Occipital lobe (tissue), 2 donors: Measurements from ENCODE around the gene MFGE8. TPM values are rescaled to one million over a fixed set of nuclear protein-coding genes. Genes with fewer than 3 reads are reported as not detected.

Experiments
- DNase-seq: peaks from one replicate; lab custom pipeline; 2025; lab: John Stamatoyannopoulos, UW
- total RNA-seq: library from RNA; depleted of rRNA; stranded (reverse); fragments of >200 nt; gene quantifications from one replicate; pipeline ENCODE4 v1.2.3, GENCODE V29; 2014

Gene MFGE8
- total RNA-seq, 1 donor from 2014 or later: 15.9 TPM

DNA sequence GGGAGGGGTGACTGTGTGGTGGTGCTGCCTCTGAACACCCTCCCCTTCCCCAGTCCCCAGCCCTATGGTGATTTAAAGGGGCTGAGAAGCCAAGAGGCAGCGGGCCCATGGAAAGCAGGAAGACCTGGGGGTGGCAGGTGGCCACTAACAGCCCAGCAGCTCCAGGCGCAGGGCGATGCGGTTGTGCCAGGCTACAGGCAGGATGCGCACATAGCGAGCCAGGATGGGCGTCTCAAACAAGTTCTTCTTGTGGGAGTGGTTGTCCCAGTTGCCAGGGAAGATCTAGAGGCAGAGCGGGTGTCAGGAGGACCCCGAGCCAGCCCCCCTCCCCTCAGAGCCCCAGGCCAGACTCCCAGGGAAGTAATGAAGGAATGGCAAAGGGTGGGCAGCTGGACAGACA is 13.9 kb downstream of the MFGE8 start:
- DNase-seq: no peak

DNA sequence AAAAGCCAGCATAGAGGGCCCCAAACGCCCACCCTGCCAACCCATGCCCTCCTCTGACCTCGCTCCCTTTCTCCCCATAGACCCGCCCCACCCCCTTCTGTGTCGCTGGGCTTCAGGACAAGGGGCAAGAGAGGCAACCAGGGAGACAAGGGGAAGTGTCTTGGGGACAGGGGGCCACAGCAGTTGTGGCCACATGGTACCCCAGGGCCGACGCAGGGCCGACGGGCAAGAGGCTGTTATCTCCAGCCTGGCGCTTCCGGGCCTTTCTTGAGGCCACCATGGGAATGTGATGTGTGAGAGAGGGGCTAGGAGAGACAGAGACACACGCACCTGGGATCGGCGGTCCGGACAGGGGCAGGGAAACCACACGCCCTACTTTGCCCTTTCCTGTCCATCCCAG is 14.4 kb downstream of the MFGE8 start:
- DNase-seq: no peak

DNA sequence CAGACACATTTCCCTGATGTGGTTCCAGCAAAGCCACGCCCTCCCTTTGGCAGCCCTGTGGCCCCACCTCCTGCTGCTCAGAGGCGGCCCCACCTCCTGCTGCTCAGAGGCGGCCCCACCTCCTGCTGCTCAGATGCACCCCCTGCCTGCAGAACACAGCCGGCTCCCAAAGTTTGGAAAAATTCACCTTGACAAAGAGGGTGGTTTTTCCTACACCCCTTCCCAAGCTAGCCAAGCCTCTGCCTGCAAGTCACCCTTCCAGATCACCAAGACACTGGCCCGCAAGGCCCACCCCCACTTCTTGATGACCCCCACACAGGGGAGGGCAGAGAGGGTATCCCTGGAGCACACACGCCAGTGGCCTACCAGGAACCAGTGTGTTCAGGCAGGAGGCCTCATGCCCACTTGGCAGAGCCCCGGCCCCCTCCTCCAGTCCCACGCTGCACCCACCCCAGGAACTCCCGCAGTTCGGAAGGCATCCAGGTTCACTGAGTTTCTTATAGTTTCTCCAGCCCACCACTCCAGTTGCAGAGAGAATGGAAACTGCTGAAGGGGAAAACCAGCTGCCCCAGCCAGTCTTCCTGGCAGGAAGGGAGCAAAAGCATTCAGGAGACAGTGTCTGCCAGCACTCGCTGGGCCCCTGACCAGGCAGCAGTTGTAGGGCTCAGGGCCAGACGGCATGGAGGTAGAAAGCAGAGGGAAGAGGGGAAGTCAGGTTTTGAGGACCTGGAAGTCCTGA is 15.6 kb downstream of the MFGE8 start:
- peak; percentile 34 for DNase-seq

DNA sequence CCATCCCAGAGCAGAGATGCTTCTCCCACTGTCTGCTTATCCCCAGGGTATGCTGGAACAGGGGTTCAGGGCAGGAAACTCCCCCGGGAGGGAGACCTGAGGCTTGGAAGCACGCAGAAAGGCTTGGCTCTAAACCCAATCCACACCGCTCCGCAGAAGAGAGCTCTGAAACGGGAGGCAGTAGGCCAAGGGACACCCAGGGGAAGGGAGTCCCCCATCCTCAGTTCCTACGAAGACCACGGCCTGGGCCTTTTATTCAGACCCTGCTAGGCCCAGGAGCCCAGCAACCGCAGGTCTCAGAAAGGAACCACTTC is 16.1 kb downstream of the MFGE8 start:
- no peak for DNase-seq

DNA sequence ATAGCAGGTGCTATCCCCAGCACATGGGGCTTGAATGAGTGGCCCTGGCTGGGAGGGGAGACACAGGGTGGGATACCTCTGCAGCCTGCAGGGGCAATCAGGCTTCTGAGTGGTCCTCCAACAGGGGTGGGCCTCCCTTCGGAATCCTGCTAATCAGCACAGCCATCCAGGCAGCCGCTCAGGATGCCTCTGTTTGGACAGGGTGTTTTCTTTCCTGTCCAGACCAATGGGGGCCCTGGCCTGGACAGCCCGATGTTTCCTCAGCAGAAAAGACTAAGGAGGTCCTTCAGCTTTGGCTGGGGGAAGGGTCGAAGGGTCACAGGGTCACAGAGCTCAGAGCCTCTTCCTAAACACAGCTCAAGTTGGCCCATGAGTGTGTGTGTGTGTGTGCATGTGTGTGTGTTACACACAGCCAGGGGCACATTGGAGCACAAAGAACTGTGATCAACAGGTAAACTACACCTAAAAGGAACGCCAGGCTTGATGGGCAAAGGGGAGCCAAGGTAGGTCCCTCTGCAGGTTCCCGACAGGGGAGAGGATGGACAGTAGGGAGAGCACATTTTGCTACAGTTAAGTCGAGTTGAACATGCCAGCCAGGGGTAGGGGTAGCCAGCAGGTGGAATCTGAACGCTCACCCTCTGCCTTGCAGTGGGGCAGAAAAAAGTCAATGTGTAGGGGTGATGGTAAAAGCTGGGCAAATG is 16.7 kb downstream of the MFGE8 start:
- DNase-seq: no peak

DNA sequence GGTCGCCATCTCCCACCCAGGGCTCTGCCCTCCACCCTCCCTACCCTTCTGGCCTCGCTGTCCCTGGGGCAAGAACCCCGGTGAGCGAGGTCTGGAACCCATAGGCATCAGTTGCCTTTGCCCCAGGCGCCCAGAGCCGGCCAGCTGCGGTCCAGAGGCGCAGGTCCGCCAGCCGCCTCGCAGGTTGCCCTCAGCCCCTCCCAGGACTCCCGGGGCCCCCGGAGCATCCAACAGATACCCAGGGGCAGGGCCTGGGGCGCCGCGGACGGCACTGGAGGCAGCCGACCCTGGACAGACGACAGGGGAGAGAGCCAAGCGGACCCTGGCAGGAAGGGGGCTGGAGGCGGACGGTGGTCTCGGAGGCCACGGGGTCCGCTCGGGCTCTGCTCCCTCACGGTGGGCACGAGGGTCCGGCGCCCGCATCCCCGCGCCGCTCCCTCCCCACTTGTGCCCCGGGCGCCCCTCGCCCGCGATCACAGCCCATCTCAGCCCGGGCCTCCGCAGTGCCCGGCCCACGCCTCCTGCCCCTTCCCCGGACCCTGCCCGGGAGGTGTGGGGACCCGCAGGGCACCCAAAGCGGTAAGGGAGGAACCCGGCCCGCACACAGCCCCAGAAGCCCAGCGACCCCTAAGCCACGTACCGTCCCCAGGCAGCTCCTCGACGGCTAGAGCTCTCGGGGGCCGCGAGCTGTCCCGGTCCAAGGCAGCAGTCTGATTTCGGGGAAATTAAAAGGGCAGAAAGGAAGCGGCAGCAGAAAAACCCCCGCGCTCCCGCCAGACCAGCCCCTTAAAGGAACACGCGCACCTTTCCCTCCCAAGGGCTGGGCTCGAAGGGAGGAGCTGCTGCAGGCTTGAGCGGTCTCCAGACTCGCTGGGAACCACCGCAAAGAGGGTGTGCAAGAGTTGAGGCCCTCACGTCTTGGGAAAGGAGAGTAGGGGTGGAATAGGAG is 18.1 kb downstream of the MFGE8 start, which contains the start of gene HAPLN3:
HAPLN3 (minus strand) TSS at position 726 of the 949 bp plus-strand sequence. CDS start 8,246 bp downstream, outside the sequence.
- no peak for DNase-seq

DNA sequence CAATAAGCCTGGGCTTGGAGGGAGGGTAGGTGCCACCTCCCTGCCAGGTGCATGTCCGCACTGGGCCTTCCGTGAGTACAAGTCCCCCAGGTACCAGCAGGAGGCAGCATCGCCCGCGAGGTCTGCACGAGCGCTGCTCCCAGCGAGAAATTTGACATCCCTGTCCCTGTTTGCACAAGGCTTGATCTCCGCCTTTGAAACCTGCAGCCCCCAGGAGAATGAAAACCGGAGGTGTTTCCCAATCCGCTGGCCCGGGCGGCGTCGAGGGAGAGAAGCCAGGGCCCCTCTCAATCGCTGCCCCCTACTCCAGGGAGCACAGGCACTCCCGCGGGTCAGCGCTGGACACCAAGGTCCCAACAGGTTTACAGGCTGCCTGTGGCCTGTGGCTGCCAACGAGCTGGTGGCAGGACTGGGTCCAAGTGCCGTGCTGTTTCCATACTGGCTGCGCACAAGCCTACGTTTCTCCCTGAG is 18.8 kb downstream of the MFGE8 start:
- no peak for DNase-seq

DNA sequence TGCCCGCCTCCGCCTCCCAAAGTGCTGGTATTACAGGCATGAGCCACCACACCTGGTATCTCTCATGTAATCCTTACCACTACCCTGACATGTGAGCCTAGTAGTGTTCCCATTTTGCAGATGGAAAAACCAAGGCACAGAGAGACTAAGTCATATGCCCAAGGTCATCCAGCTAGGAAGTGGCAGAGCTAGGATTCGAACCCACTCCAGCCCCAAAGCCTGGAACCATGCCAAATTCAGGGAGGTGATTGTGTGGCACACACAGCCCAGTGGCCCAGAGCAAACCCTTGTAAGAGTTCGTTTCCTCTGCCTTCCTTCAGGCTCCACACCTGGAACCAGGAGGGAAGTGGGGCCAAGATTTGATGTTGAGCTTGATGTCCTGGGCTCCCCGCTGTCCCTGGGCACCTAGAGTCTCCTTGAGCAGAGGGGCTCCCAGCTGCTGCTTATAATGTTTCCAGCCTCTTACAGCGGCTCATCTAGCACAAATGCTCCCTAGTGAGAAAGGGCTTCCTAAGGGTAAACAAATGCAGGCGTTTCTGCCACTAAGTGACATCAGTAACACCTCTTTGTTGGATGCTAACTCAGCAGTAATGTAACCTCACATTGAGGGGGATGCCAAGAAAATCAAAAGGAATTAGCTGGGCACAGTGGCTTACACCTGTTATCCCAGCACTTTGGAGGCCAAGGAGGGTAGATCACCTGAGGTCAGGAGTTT is 21.5 kb downstream of the MFGE8 start:
- no peak for DNase-seq

DNA sequence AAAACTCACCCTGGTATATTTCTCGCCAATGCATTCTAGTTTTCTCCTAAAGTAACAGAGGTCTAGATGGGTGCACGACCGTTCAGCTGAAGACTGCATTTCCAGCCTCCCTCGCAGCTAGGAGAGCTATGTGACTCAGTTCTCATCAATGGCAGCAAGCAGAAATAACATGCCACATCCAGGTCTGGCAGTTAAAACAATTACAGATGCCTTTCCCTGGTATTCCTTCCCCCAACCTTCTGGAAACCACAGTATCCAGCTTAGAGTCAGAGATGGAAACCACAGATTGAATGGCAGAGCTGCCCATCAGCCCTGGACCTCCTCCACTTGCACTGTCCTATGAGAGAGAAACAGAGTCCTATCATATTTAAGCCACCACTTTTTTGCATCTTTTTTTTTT is 22.7 kb downstream of the MFGE8 start:
- DNase-seq: no peak

DNA sequence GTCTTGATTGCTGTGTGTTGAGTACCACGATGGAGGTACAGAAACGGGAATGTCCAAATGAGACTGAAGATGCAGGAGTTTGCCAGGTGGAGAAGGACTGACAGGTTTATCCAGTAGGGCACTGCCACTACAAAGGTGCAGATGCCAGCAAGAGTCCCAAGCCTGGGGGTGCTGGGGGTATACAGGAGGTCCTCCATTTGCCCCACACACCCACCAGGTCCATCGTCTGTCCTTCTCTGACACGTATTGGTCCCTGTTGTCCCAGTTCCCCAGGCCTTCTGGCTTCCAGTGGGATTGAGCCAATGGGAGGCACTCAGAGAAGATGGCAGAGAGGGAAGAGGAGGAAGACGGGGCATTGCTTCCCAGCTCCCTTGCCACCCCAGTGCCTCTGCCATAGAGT is 24.5 kb downstream of the MFGE8 start:
- no peak for DNase-seq

DNA sequence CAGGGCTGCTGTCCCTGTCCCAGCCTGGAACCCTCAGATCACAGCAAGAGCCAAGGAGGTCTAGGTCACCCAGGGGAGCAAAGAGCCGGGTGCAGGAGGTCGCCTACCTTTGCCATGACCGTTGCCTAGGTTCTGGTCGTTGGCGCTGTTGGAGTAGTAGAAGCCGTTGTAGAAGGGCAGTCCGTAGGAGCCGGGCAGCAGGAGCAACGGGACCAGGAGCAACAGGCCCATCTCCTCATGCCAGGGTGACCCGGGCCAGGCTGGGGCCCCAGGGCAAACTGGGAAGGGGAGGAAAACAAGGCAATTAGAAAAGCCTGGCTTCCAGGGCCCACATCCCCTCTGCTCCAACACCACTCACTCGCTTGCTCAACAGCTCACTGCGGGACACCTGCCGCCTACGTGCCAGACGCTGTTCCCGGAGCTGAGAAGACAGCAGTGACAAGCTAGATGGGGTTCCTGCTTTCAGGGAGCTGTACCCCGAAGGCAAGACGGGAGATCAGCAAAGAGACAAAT is 26.1 kb downstream of the MFGE8 start:
- DNase-seq: no peak

DNA sequence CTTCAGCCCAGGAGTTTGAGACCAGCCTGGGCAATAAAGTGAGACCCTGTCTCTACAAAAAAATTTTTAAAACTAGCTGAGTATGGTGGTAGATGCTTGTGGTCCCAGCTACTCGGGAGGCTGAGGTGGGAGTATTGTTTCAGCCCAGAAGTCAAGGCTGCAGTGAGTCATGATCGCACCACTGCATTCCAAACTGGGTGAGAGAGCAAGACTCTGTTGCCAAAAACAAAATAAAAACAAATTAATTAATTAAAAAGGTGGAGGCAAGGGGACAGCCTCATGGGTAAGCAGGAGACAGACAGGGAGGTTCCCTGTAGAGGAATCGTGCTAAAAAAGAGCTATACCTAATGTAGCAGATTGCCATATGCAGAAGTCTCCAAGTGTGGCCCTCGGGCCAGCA is 30.4 kb downstream of the MFGE8 start:
- no peak for DNase-seq

DNA sequence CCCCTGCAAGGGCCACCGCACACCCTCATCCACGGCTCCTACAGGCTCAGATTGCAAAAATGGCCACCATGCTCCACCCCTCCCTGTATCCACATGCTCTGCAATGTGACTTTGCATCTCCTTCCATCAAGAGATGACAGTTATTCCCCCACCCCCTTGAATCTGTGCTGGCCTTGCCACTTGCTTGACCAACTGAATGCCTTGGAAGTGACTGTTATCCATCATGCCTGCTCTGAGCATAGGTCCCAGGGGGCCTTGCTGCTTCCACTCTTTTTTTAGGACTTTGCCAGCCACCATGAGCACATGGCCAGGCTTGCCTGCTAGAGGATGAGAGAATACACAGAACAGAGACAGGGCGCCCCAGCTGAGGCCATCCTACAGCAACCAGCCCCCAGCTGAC is 31.4 kb downstream of the MFGE8 start:
- no peak for DNase-seq

DNA sequence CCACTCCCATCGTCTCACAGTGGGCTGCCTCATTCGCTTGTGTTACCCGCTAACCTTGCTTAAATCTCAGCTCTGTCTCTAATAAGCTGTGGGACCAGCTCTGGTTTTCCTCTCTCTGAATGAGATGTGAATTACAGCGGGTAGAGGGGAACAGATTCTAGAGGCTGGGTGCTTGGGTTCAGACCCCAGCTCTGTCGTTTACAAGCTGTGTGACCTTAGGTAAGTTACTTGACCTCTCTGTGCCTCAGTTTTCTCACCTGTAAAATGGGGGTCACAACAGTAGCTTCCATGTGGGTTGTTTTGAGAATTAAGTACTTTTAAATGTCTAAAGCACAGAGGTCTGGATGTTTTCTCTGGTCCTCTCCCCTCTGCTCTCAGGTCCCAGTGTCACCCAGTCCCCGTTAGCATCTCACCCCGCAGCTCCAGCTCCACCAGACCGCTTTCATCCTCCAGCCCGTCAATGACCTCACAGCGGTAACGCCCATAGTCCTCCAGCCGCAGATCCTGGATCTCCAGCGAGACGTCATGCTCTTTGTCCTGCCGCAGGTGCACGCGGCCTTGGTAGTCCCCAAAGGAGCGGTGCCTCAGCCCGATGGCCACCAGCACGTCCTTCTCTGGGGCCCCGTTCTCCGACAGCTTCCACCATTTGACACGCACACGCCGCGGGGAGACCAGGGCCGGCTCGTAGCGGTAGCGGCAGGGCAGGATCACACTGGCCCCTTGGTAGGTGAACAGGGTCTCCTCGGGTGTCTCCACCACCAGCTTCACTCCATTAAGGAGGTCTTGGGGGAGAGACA is 32.0 kb downstream of the MFGE8 start:
- DNase-seq: no peak

DNA sequence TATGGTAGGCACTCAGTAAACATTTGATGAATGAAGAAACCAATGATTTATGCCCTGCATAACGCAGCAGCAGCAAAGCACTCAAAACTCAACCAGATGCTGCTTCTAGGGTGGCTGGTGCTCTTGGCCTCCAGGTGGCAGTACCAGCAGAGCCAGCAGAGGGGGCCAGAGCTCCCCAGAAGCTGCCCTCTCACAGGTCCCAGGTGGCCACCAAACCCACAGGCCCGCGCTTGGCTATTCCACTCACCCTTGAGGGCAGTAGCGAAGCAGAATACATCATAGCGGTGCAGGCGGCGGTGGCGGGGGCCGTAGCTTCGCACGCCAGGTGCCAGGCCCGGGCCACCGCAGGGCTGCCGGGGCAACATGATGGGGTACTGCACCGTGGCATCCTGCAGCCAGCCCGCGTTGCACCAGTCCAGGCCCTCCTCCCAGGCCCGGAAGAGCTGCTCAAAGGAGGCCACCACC is 34.4 kb downstream of the MFGE8 start:
- DNase-seq: no peak

DNA sequence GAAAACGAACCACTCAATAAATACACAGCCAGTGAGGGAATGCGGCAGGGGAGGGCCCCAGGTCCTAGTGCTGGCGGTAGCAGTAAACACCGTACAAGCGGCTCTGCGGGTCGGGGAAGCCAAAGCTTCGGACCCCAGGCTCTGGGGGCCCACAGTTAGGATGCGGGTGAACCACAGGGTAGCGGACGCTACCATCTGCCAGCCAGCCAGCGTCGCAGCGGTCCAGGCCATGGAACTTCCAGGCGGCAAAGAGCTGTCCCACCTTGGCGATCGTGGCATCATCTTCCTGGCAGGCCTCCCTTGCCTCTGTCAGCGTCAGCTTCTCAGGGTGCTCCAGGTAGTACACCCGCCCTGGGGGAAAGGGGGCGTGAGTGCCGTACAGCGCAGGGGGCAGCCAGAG is 35.3 kb downstream of the MFGE8 start:
- DNase-seq: no peak

DNA sequence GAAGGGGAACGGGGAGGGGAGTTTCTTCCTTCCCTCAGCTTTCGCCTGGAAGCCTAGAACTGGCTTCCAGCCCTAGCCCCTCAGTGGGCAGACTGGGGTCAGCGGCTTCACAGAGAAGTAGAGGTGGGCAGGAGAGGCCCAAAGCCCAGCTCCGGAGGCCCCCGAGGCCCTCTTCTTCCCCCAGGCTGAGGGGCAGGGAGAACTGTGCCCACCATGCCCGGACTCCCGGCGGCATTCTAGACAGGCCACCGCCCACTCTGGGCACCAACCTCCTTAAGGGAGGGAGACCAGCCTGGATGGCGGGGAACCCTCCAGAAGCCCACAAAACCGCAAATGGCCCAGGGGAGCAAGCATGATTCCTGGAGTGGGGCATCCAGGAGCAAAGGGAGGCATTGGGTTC is 35.8 kb downstream of the MFGE8 start:
- no peak for DNase-seq

DNA sequence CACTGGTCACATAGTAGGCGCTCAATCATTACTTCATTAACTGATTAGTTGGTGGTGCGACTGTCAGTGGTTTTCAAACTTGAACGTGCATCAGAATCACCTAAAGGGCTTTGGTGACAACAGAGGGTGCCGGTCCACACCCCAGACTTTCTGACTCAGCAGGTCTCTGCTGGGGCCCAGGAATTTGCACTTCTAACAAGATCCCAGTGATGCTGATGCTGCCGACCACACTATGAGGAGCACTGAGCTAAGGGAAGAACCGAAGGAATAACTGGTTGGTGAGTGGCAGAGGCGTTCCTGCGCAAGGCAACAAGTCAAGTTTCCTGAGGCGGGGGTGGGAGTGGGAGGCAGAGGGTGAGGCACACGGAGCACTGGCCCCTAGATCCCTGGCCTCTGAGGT is 36.6 kb downstream of the MFGE8 start:
- no peak for DNase-seq

DNA sequence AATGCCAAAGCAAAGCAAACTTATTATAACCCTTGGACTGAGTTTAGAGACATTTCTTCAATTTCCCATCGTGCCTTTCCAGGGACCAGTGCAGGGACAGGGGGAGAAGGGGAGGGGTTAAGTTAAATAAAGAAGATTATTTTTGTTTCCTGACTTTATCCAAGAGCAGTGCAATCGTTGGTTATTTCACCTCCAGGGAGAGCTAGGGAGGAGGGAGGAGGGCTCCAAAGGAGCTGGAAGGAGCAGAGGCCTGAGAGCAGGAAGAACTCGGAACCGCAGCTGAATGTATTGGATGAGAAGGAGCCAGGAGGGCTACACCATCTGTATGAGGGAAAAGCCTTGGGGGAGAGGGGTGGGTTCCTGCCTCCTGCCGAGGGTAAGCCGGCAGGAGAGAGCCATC is 38.5 kb downstream of the MFGE8 start:
- no peak for DNase-seq

DNA sequence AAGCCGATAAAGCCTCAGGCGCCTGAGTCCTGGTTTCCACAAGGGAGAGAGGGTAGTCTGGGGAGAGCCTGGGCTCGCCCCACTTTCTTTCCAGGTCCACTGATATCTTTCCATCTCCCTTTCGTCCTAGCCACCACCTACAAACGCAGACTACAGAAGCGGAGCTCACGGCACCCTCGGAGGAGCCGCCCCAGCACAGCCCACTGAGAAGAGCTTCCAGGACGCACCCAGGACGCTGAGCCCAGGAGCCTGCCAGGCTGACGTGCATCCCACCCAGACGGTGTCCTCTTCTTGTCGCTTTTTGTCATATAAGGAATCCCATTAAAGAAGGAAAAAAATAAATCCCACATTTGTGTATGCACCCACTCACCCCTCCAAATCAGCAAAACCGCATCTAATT is 38.9 kb downstream of the MFGE8 start:
- DNase-seq: no peak
